H1 (cell line): ENCODE data around the gene LIAS. TPM values are rescaled to one million over a fixed set of nuclear protein-coding genes. Genes with fewer than 3 reads are reported as not detected.
"Not testable (repeated sequence)": the region's sequence is repeated elsewhere in the genome, so short reads cannot be mapped to it uniquely, and the experiment has no call there.

Experiments
- CTCF ChIA-PET: fragments of 300-600 bp; sonication (Branson Sonifier 250); formaldehyde crosslinking; loops from one replicate; lab custom pipeline; 2021; ENCODE audit not compliant: partially characterized antibody; lab: Charles Lee
- POLR2A ChIA-PET: fragments of 300-600 bp; sonication (Branson Sonifier 250); formaldehyde crosslinking; loops from one replicate; lab custom pipeline; 2021; ENCODE audit warnings: inconsistent platforms; ENCODE audit not compliant: partially characterized antibody; lab: Charles Lee
- DNase-seq, 2 experiments: peaks; one replicate each; pipeline versions ENCODE4 v3.0.0 to v3.0.0-alpha.2; 2010 to 2022; ENCODE audit warnings: low spot score in 2 of 2, low read depth in 1 of 2, mixed read lengths in 1 of 2
- FAIRE-seq: peaks from 2 replicates; lab custom pipeline; 2011; peaks lifted over from hg19 to GRCh38; lab: Jason Lieb, UNC
- H2AFZ ChIP-seq: 2 replicates; pipeline ENCODE4 v1.8.1; 2012; ENCODE audit warnings: low read length, inconsistent platforms
- H2AK5ac ChIP-seq: 2 replicates; pipeline ENCODE4 v1.6.1; 2013; ENCODE audit warnings: low read depth, low read length
- H2BK120ac ChIP-seq: replicated peaks from 2 replicates; pipeline ENCODE3; 2013; ENCODE audit warnings: low read depth, low read length, inconsistent platforms
- H2BK12ac ChIP-seq: 2 replicates; pipeline ENCODE4 v1.6.1; 2013; ENCODE audit warnings: low read depth, low read length
- H2BK15ac ChIP-seq: 2 replicates; pipeline ENCODE4 v1.6.1; 2013; ENCODE audit warnings: low read length
- H2BK20ac ChIP-seq: 2 replicates; pipeline ENCODE4 v1.6.1; 2013; ENCODE audit warnings: low read length
- H2BK5ac ChIP-seq: 2 replicates; pipeline ENCODE4 v1.6.1; 2013; ENCODE audit warnings: low read depth, low read length
- H3K14ac ChIP-seq: 2 replicates; pipeline ENCODE4 v1.6.1; 2013; ENCODE audit warnings: inconsistent platforms; ENCODE audit not compliant: insufficient read length
- H3K18ac ChIP-seq: 2 replicates; pipeline ENCODE4 v1.6.1; 2013; ENCODE audit warnings: low read length; ENCODE audit errors: extremely low read depth
- H3K23ac ChIP-seq: 2 replicates; pipeline ENCODE4 v1.6.1; 2013; ENCODE audit warnings: inconsistent platforms; ENCODE audit not compliant: insufficient read length
- H3K23me2 ChIP-seq: 2 replicates; pipeline ENCODE4 v1.6.1; 2013; ENCODE audit warnings: low read depth, low read length
- H3K27ac ChIP-seq: 2 replicates; pipeline ENCODE4 v1.6.1; 2011; ENCODE audit warnings: low read depth, low read length, inconsistent platforms
- H3K27me3 ChIP-seq, 4 experiments: replicated peaks in 1 of 4; 1 replicate in 1 of 4; 2 replicates in 3 of 4; pipeline versions ENCODE4 v1.6.1 to v1.8.1; 2011 to 2013; ENCODE audit warnings: low read length in 3 of 4, mild to moderate bottlenecking in 3 of 4, inconsistent platforms in 2 of 4, mixed read lengths in 2 of 4, moderate library complexity in 1 of 4; ENCODE audit not compliant: control insufficient read depth in 3 of 4, insufficient read depth in 3 of 4; ENCODE audit errors: extremely low read depth in 1 of 4
- H3K36me3 ChIP-seq, 4 experiments: 2 replicates each; pipeline versions ENCODE4 v1.6.1 to v1.8.1; 2011 to 2013; ENCODE audit warnings: mild to moderate bottlenecking in 4 of 4, low read length in 3 of 4, moderate library complexity in 2 of 4, control low read depth in 1 of 4, inconsistent platforms in 1 of 4; ENCODE audit not compliant: insufficient read depth in 4 of 4, control insufficient read depth in 2 of 4
- H3K4ac ChIP-seq: replicated peaks from 2 replicates; pipeline ENCODE3; 2013; ENCODE audit warnings: low read length, low read depth, mixed read lengths, inconsistent platforms; ENCODE audit not compliant: insufficient read length
- H3K4me1 ChIP-seq, 4 experiments: replicated peaks in 1 of 4; 1 replicate in 1 of 4; 2 replicates in 3 of 4; pipeline versions ENCODE4 v1.6.1 to v1.8.1; 2011 to 2013; ENCODE audit warnings: low read length in 3 of 4, inconsistent platforms in 2 of 4, mixed read lengths in 1 of 4; ENCODE audit not compliant: insufficient read depth in 4 of 4, control insufficient read depth in 3 of 4
- H3K4me2 ChIP-seq, 2 experiments: 2 replicates each; pipeline versions ENCODE4 v1.6.1 to v1.8.1; 2011 to 2013; ENCODE audit warnings: low read depth in 2 of 2, low read length in 2 of 2, control low read depth in 1 of 2, inconsistent platforms in 1 of 2, mild to moderate bottlenecking in 1 of 2; ENCODE audit not compliant: insufficient read depth in 1 of 2
- H3K4me3 ChIP-seq, 4 experiments: fragments of 200-600, 300-600 bp in 1 of 4; sonication (generic), shearing (Covaris generic), sonication (Bioruptor Twin) in 1 of 4; 2 replicates each; pipeline versions ENCODE4 v1.5.1 to v1.8.1; 2011 to 2016; ENCODE audit warnings: low read length in 4 of 4, low read depth in 3 of 4, control low read depth in 2 of 4, inconsistent platforms in 2 of 4, mild to moderate bottlenecking in 2 of 4, mixed read lengths in 1 of 4, moderate library complexity in 1 of 4; ENCODE audit not compliant: insufficient read depth in 2 of 4; ENCODE audit errors: extremely low read depth in 1 of 4
- H3K56ac ChIP-seq: replicated peaks from 2 replicates; pipeline ENCODE3; 2013; ENCODE audit warnings: low read depth, mild to moderate bottlenecking, mixed read lengths, low read length, inconsistent platforms; ENCODE audit not compliant: insufficient read length
- H3K79me1 ChIP-seq: 2 replicates; pipeline ENCODE4 v1.6.1; 2013; ENCODE audit warnings: low read depth, low read length, control low read depth
- H3K79me2 ChIP-seq, 2 experiments: 2 replicates each; pipeline versions ENCODE4 v1.6.1 to v1.8.1; 2012 to 2013; ENCODE audit warnings: low read length in 2 of 2, mild to moderate bottlenecking in 2 of 2, inconsistent platforms in 1 of 2; ENCODE audit not compliant: insufficient read depth in 2 of 2, control insufficient read depth in 1 of 2
- H3K9ac ChIP-seq, 4 experiments: replicated peaks in 1 of 4; 1 replicate in 1 of 4; 2 replicates in 3 of 4; pipeline versions ENCODE4 v1.6.1 to v1.8.1; 2011 to 2013; ENCODE audit warnings: low read depth in 3 of 4, low read length in 3 of 4, control low read depth in 2 of 4, mild to moderate bottlenecking in 2 of 4, moderate library complexity in 2 of 4, inconsistent platforms in 1 of 4; ENCODE audit errors: extremely low read depth in 1 of 4
- H3K9me3 ChIP-seq, 2 experiments: 2 replicates each; pipeline versions ENCODE4 v1.6.1 to v1.8.1; 2012 to 2013; ENCODE audit warnings: mild to moderate bottlenecking in 2 of 2, moderate library complexity in 2 of 2, control low read depth in 1 of 2, inconsistent platforms in 1 of 2, low read depth in 1 of 2, low read length in 1 of 2, mixed read lengths in 1 of 2; ENCODE audit not compliant: insufficient read depth in 2 of 2
- H4K20me1 ChIP-seq, 2 experiments: replicated peaks in 1 of 2; 2 replicates each; pipeline versions ENCODE3 to v1.8.1; 2011 to 2013; ENCODE audit warnings: inconsistent platforms in 2 of 2, low read length in 2 of 2, mild to moderate bottlenecking in 1 of 2; ENCODE audit not compliant: insufficient read depth in 2 of 2, control insufficient read depth in 1 of 2
- H4K5ac ChIP-seq: 2 replicates; pipeline ENCODE4 v1.6.1; 2013; ENCODE audit warnings: low read length, low read depth, mixed read lengths, inconsistent platforms; ENCODE audit not compliant: insufficient read length
- H4K8ac ChIP-seq: 2 replicates; pipeline ENCODE4 v1.8.0; 2013; ENCODE audit warnings: mild to moderate bottlenecking, moderate library complexity, low read length, inconsistent platforms; ENCODE audit not compliant: insufficient read depth; ENCODE audit errors: extremely low read depth
- H4K91ac ChIP-seq: replicated peaks from 2 replicates; pipeline ENCODE3; 2013; ENCODE audit warnings: low read length, mixed read lengths, inconsistent platforms; ENCODE audit not compliant: insufficient read length
- WGBS, 2 experiments: shearing (Covaris generic) in 1 of 2; methylation state at CpG; one replicate each; pipeline versions ENCODE4 v1.1.6 to v1.1.7; 2013 to 2015; ENCODE audit warnings: low lambda C conversion rate in 2 of 2, mixed read lengths in 2 of 2, inconsistent platforms in 1 of 2, low coverage in 1 of 2, missing lambda C conversion rate in 1 of 2; ENCODE audit not compliant: insufficient replicate concordance in 2 of 2, insufficient coverage in 1 of 2, insufficient read length in 1 of 2; ENCODE audit errors: extremely low coverage in 1 of 2, missing lambda C conversion rate in 1 of 2; 5-methylcytosine and 5-hydroxymethylcytosine counted together
- polyA plus RNA-seq, 7 experiments: library from polyadenylated mRNA; depleted of rRNA in 3 of 7; stranded (reverse) in 5 of 7; unstranded in 2 of 7; fragments of >200 nt in 5 of 7; fragments of 200-250 nt in 2 of 7; gene quantifications; 1 replicate in 5 of 7; 2 replicates in 1 of 7; 4 replicates in 1 of 7; pipeline versions ENCODE4 v1.2.1 to v1.2.3, GENCODE V29; 2011 to 2013; ENCODE audit warnings: missing spikeins in 2 of 7, mixed read lengths in 2 of 7
- total RNA-seq: library from RNA; stranded (reverse); fragmentation: NEBNext Ultra II Directional; extraction: Animal tissue kit (Norgen Biotek cat#: 25700); gene quantifications from 2 replicates; pipeline ENCODE4 v1.2.1, GENCODE V29; 2021

The LIAS gene
- total and polyA plus RNA-seq, 2 of the 8 experiments (the other 6 are each of a cell fraction or from before 2014, with no cell fraction given) = 10.5 to 24.9 TPM

GRCh38 chr4:39425297-39425696, 33.6 kb upstream of the LIAS start:
- H2AFZ ChIP-seq, DNase-seq, H2BK15ac ChIP-seq, H3K4me1 ChIP-seq, H3K4me3 ChIP-seq, H4K91ac ChIP-seq, FAIRE-seq, H3K9ac ChIP-seq, H4K8ac ChIP-seq, H3K4me2 ChIP-seq, H3K23me2 ChIP-seq, H3K27me3 ChIP-seq, H2AK5ac ChIP-seq, H3K79me2 ChIP-seq, H2BK20ac ChIP-seq, H3K27ac ChIP-seq, H3K14ac ChIP-seq, H4K20me1 ChIP-seq, H2BK120ac ChIP-seq, H2BK5ac ChIP-seq, H3K56ac ChIP-seq, H3K18ac ChIP-seq, H3K36me3 ChIP-seq, H4K5ac ChIP-seq, H2BK12ac ChIP-seq, POLR2A ChIA-PET, H3K9me3 ChIP-seq, H3K23ac ChIP-seq, H3K79me1 ChIP-seq, H3K4ac ChIP-seq: not testable (repeated sequence)
- WGBS, 2 experiments = 94% methylated on average over 1 of the region's 1 CpG; no CpG with 5 or more reads in 1 of the 2 experiments
- CTCF ChIA-PET = interaction anchor here (2.8 kb wide), 1 partner anchor 11 kb away, joined by 14 read pairs; no protein-coding TSS in a partner anchor
